ENCODE data around the gene RAB10.

RAB10 gene

DNA sequence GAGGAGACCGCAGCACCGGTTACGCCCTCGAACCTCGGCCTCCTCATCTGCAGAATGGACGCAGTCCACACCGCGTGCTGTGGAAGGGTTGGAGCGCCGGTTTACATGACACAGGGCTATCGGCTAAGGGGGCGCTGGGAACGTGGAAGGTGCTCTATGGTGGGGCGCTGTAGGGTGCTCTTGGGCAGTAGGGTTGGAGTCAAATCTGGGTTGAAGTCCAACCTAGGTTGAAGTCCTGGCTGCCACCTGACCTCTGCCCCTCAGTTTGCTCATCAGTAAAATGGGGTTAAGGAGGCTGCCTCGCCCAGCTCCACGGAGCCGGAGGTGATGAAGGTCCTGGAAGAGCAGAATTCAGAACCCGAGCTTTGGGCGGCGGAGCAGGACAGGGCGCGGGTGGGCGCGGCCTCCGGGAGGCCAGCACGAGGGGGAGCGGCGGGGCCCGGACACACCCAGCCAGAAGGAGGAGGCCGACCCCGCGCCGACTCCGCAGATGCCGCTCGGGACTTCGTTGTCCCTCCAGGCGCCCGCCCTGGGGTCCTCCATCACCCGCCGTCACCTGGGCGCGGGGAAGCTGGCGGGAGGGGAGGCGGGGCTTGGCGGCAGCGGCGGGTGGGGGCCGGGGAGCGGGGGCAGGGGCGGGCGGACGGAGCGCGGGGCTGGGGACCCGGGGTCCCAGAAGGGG lies 138.4 kb downstream of the RAB10 start:
- WGBS, 2 experiments (ENCODE audit: insufficient coverage in 2 of 2) = 28 to 45% methylated on average over 27 to 38 of the region's 56 CpGs
- H3K27ac ChIP-seq (ENCODE audit: low read depth, low read length, severe bottlenecking) = no peak overlapping the region
- peaks cover 2% of the 10 kb centered on the region for H3K4me1 ChIP-seq (ENCODE audit: control insufficient read depth, insufficient read depth, low read length, poor library complexity, severe bottlenecking)
- H3K4me3 ChIP-seq (ENCODE audit: extremely low read depth, insufficient read depth, low read length, poor library complexity, severe bottlenecking) = peak overlapping the region; percentile 27
- H3K36me3 ChIP-seq (ENCODE audit: control insufficient read depth, insufficient read depth, low read length) = peaks cover 3% of the 10 kb centered on the region
- no peaks in the 10 kb centered on the region for H3K9me3 ChIP-seq (ENCODE audit: control insufficient read depth, low read length)

DNA sequence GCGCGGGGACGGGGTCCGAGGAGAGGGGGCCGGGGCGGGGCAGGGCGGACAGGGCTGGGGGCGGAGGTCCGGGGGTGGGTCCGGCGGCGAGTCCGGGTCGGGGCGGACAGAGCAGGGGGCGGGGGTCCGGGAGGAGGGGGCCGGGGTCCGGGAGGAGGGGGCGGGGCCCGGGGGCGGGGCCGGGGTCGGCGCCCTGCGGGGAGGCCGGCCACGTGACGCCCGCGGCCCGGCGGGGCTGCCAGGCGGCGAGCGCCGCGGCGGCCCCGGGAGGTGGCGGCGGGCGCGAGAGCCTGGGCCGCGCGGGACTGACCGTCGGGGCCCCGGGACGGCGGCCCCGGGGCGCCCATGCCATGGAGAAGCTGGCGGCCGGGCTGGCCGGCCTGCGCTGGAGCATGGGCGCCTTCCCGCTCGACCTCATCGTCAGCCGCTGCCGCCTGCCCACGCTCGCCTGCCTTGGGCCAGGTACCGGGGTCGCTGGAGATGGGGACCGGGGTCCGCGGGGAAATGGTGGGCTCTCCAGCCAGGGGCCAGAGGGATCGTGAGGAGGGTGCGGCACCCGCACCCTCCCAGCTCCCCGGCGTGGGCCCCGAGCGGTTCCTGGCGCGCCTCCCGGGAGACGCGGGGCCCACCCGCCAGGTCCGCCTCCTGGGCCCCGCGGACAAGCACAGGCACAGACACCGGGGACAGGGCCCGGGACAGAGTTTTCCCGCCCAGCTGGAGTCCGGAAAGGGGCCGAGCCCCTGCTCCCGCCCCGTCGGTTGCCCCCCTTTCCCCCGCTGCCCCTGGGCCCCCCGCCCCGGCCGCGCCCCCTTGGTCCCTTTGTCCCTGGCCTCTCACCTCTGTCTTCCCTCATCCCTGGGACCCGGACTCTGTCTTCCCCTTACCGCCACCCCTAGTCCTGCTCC lies 139.2 kb downstream of the RAB10 start, which contains the start of gene GAREM2:
Gene GAREM2, plus strand, starts transcription at position 218 of the 905 bp plus-strand sequence. Its CDS starts 133 bp downstream, at position 351.
- H3K27ac ChIP-seq (ENCODE audit: low read depth, low read length, severe bottlenecking) = no peak within 1 kb of the TSS
- WGBS, 2 experiments (ENCODE audit: insufficient coverage in 2 of 2) = 0 to 1% methylated on average over 64 to 72 of the region's 102 CpGs

DNA sequence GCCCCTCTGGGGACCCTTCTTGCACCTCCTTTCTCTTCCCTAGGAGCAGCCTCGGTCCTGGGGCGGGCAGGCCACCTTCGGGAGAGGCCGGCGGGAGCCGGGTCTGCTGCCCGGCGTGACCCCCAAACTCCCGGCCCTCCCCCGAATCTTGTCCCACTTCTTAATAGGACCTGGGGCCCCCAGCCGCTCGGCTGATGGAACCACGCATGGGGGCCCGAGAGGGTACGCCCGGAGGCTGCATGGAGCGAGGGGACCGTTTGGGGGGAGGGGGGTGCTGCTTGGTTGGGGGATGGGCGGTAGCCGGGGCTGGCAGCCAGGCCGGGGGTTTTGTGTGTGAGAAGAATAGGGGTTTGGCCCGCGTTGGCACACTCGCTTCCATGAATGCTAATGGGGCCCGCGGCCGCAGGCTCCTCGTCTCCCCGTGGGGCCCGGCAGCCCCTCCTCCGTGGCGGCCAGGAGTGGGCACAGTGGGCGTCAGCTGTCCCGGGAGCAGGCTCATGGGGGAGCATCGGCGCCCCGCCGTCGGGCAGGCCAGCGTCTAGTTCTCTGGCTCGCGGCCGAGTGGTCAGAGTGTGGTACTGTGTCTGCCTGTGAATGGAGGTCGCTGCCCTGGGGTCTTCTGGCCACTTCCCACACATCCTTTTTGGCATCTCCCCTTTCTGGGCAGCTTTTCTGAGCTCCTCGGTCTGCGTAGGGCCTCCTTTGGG lies 140.0 kb downstream of the RAB10 start:
- 16 to 20% methylated on average over 20 to 32 of the region's 46 CpGs for WGBS, 2 experiments (ENCODE audit: insufficient coverage in 2 of 2)
- peak overlapping the region; percentile 44 for H3K4me3 ChIP-seq (ENCODE audit: extremely low read depth, insufficient read depth, low read length, poor library complexity, severe bottlenecking)
- peaks cover 3% of the 10 kb centered on the region for H3K36me3 ChIP-seq (ENCODE audit: control insufficient read depth, insufficient read depth, low read length)
- H3K27ac ChIP-seq (ENCODE audit: low read depth, low read length, severe bottlenecking) = no peak overlapping the region
- no peaks in the 10 kb centered on the region for H3K9me3 ChIP-seq (ENCODE audit: control insufficient read depth, low read length)
- H3K4me1 ChIP-seq (ENCODE audit: control insufficient read depth, insufficient read depth, low read length, poor library complexity, severe bottlenecking) = peaks cover 2% of the 10 kb centered on the region

More for the DNA sequence above, 139.2 kb downstream of the RAB10 start, which contains the start of gene GAREM2:
- H3K4me3 ChIP-seq (ENCODE audit: extremely low read depth, insufficient read depth, low read length, poor library complexity, severe bottlenecking) = peak within 1 kb of the TSS; percentile 44
- H3K36me3 ChIP-seq (ENCODE audit: control insufficient read depth, insufficient read depth, low read length) = peaks cover 3% of the 10 kb centered on the region
- H3K4me1 ChIP-seq (ENCODE audit: control insufficient read depth, insufficient read depth, low read length, poor library complexity, severe bottlenecking) = peaks cover 2% of the 10 kb centered on the region
- H3K9me3 ChIP-seq (ENCODE audit: control insufficient read depth, low read length) = no peaks in the 10 kb centered on the region

DNA sequence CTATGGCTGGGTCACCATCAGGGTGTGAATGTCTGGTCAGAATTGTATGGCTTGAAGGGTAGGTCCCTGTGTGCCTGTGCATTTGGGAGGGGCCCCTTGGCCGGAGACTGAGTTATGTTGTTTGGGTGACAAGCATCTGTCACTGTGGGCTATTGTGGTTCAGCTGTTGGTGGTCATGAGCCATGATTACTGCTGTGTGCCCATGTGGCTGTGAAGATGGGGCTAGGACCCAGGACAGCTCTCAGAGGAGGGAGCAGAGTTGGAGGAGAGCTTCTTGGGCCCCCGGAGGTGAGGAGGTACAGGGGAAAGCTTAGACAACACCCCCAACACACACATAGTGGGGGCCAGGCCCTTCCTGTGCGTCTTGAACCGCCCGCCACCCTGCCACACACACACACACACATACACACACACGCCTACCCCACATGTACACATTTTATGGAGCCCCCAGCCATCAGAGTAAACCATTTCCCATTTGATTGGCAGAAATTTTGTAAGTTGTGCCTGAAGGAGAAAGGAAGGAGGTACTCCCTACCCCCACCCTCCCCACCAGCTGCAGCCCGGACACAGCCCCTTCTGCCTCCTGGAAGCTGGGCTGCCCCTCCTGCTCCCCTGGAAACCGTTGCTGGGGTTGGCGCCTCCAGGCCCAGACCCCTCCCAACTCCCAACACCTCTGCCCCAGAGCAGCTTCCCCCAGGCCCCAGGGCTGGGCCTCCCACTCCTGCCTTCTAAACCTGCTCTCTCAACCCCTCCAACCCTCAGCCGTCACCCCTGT lies 141.0 kb downstream of the RAB10 start:
- H3K4me1 ChIP-seq (ENCODE audit: control insufficient read depth, insufficient read depth, low read length, poor library complexity, severe bottlenecking) = peaks cover 7% of the 10 kb centered on the region
- H3K36me3 ChIP-seq (ENCODE audit: control insufficient read depth, insufficient read depth, low read length) = peaks cover 3% of the 10 kb centered on the region
- H3K9me3 ChIP-seq (ENCODE audit: control insufficient read depth, low read length) = no peaks in the 10 kb centered on the region
- peak overlapping the region; percentile 44 for H3K4me3 ChIP-seq (ENCODE audit: extremely low read depth, insufficient read depth, low read length, poor library complexity, severe bottlenecking)
- WGBS, 2 experiments (ENCODE audit: insufficient coverage in 2 of 2) = 74 to 78% methylated on average over 1 to 4 of the region's 10 CpGs
- no peak overlapping the region for H3K27ac ChIP-seq (ENCODE audit: low read depth, low read length, severe bottlenecking)

DNA sequence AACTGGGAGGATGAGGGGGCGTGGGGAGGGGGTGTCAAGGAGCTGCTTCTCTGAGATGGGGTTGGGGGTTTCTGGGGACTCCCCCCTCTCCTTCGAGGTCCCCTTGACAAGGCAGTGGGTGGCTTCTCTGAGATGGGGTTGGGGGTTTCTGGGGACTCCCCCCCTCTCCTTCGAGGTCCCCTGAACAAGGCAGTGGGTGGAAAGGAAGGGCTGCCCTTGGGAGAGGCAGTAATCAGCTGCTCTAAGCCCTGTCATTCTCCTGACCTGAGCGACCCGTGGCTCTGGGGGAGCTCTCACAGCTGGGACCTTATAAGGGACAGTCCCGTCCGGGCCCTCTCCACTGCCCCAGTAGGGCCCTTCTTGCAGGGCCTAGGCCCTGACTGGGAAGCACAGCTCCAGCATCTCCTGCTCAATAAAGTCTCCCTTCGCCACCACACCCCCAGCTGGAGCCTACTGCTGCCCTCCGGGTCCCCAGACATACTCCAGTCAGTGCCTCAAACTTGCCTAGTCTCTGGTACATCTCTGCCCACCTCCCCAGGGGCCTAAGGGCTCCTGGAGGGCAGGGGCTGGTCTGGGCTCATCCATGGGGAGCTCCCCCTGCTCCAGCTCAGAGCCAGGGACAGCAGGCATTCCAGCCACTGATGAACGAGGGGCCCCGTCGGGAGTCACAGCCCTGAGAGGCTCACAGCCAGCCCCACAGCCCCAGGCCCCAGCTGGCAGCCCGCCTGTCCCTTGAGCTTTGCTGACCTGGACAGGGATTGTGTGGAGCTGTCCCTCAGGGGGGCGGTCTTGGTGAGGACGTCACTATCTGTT lies 141.8 kb downstream of the RAB10 start:
- Histone ChIP-seq H3K9me3 (ENCODE audit: control insufficient read depth, low read length) (no peaks in the 10 kb centered on the region), H3K36me3 (ENCODE audit: control insufficient read depth, insufficient read depth, low read length) (peaks cover 3% of the 10 kb centered on the region), H3K4me1 (ENCODE audit: control insufficient read depth, insufficient read depth, low read length, poor library complexity, severe bottlenecking) (peaks cover 7% of the 10 kb centered on the region), H3K27ac (ENCODE audit: low read depth, low read length, severe bottlenecking) (no peak overlapping the region), H3K4me3 (ENCODE audit: extremely low read depth, insufficient read depth, low read length, poor library complexity, severe bottlenecking) (no peak overlapping the region)
- WGBS, 2 experiments (ENCODE audit: insufficient coverage in 2 of 2) = 54 to 73% methylated on average over 11 to 12 of the region's 15 CpGs

DNA sequence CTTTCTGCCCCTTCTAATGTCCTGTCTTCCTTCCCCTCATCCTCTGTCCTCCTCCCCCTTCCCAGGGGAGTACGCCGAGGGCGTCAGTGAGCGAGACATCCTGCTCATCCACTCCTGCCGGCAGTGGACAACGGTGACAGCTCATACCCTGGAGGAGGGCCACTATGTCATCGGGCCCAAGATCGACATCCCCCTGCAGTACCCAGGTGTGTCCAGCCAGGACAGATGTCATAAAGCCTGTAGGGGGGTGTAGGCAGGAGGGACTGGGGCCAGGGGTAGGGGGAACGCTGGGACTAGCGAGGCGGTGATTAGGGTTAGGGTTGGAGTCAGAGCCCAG lies 142.4 kb downstream of the RAB10 start:
- WGBS, 2 experiments (ENCODE audit: insufficient coverage in 2 of 2) = 67 to 83% methylated on average over 6 to 11 of the region's 11 CpGs
- Histone ChIP-seq H3K9me3 (ENCODE audit: control insufficient read depth, low read length) (no peaks in the 10 kb centered on the region), H3K36me3 (ENCODE audit: control insufficient read depth, insufficient read depth, low read length) (peaks cover 3% of the 10 kb centered on the region), H3K4me1 (ENCODE audit: control insufficient read depth, insufficient read depth, low read length, poor library complexity, severe bottlenecking) (peaks cover 7% of the 10 kb centered on the region), H3K27ac (ENCODE audit: low read depth, low read length, severe bottlenecking) (no peak overlapping the region), H3K4me3 (ENCODE audit: extremely low read depth, insufficient read depth, low read length, poor library complexity, severe bottlenecking) (no peak overlapping the region)

DNA sequence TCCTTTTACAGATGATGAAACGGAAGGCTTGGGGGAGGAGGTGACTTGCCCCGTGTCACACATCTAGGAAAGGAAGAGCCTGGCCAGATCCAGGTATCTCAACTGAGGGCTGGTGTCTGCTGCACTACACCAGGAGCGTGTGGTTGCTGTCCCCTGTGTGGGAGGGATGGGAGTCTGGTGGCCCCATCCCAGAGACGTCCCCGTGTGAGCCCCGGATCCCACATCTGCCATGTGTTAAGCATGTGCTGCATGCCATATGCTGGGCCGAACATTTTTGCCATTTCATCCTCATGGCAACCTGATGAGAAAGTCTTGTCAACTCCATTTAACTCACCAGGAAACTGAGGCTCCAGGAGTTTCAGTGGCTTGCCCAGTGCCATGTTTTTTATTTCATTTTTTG lies 143.2 kb downstream of the RAB10 start:
- H3K9me3 ChIP-seq (ENCODE audit: control insufficient read depth, low read length) = no peaks in the 10 kb centered on the region
- peaks cover 3% of the 10 kb centered on the region for H3K36me3 ChIP-seq (ENCODE audit: control insufficient read depth, insufficient read depth, low read length)
- 94 to 100% methylated on average over 4 to 7 of the region's 7 CpGs for WGBS, 2 experiments (ENCODE audit: insufficient coverage in 2 of 2)
- no peak overlapping the region for H3K27ac ChIP-seq (ENCODE audit: low read depth, low read length, severe bottlenecking)
- H3K4me1 ChIP-seq (ENCODE audit: control insufficient read depth, insufficient read depth, low read length, poor library complexity, severe bottlenecking) = peaks cover 7% of the 10 kb centered on the region
- no peak overlapping the region for H3K4me3 ChIP-seq (ENCODE audit: extremely low read depth, insufficient read depth, low read length, poor library complexity, severe bottlenecking)

DNA sequence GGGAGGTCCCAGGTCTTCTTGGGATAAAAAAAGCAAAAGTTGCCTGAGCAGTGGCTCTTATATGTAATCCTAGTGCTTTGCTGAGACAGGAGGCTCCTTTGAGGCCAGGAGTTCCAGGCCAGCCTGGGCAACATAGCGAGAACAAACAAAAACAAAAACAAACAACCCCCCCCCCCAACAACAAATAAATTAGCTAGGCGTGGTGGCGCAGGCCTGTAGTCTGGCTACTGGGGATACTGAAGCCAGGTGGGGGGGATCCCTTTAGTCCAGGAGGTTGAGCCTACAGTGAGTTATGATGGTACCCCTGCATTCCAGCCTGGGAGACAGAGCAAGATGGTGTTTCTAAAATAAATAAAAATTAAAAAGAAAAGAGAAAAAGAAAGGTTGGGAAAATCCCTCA lies 144.4 kb downstream of the RAB10 start:
- Histone ChIP-seq H3K27ac (ENCODE audit: low read depth, low read length, severe bottlenecking) (no peak overlapping the region), H3K9me3 (ENCODE audit: control insufficient read depth, low read length) (no peaks in the 10 kb centered on the region), H3K36me3 (ENCODE audit: control insufficient read depth, insufficient read depth, low read length) (peaks cover 3% of the 10 kb centered on the region), H3K4me1 (ENCODE audit: control insufficient read depth, insufficient read depth, low read length, poor library complexity, severe bottlenecking) (peaks cover 7% of the 10 kb centered on the region), H3K4me3 (ENCODE audit: extremely low read depth, insufficient read depth, low read length, poor library complexity, severe bottlenecking) (no peak overlapping the region)
- WGBS, 2 experiments (ENCODE audit: insufficient coverage in 2 of 2) = no CpG with 5 or more reads among the region's 3 CpGs

DNA sequence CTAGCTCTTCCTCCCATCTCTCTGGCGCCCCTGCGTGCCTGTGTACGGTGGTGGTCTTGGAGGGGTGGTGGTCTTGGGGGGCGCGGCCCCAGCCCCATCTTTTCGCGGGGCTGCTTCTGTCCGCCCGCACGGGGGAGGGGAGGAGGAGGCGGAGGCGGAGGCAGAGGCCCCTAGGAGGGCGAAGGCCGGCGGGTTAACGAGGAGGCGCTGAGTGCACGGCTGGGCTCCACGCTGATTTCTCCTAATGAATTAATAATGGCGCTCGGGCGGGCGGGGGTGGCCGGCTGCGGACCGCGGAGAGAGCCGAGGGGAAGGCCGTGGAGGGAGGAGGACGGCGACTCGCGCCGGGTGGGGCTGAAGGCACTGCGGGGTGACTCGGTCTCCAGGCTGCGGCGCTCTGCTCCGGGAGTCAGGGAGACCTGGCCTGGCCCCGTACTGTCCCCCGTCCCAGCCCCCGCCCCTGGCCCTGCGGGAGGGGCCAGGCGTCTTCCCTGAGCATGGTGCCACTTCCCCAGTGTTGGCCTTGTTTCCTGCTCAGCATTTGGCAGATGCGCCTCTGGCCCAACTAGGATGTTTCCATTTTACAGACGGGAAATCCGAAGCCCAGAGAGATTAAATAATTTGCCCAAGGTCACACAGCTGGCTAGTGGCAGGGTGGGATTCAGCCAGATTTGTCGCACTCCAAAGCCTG lies 145.0 kb downstream of the RAB10 start:
- 6 to 28% methylated on average over 12 to 30 of the region's 48 CpGs for WGBS, 2 experiments (ENCODE audit: insufficient coverage in 2 of 2)
- H3K4me1 ChIP-seq (ENCODE audit: control insufficient read depth, insufficient read depth, low read length, poor library complexity, severe bottlenecking) = peaks cover 5% of the 10 kb centered on the region
- H3K36me3 ChIP-seq (ENCODE audit: control insufficient read depth, insufficient read depth, low read length) = peaks cover 3% of the 10 kb centered on the region
- no peak overlapping the region for H3K27ac ChIP-seq (ENCODE audit: low read depth, low read length, severe bottlenecking)
- H3K9me3 ChIP-seq (ENCODE audit: control insufficient read depth, low read length) = no peaks in the 10 kb centered on the region
- peak overlapping the region; percentile 32 for H3K4me3 ChIP-seq (ENCODE audit: extremely low read depth, insufficient read depth, low read length, poor library complexity, severe bottlenecking)

All from mesodermal cell (in vitro differentiated cells).